HG03520 (cell line): ENCODE results near the gene PCYT2.
"Not testable (repeated sequence)": the region's sequence is repeated elsewhere in the genome, so short reads cannot be mapped to it uniquely, and the experiment has no call there.

Experiments used
- ATAC-seq: cut with Tn5 transposase; IDR thresholded peaks from one replicate; pipeline ENCODE4 v1.9.1; 2021; ENCODE audit warnings: mild to moderate bottlenecking, moderate library complexity; ENCODE audit not compliant: unreplicated experiment

The PCYT2 gene

GRCh38 chr17:81911277-81911961, at the start of gene PCYT2:
Gene PCYT2, minus strand, starts transcription at chr17:81911399. Its CDS starts 44 bp downstream, at chr17:81911355.
- ATAC-seq: peak; percentile 71

- ATAC-seq: no peak
Observed at GRCh38 chr17:81960130-81960958, 49.1 kb upstream of the PCYT2 start.

GRCh38 chr17:81959362-81960129, 48.3 kb upstream of the PCYT2 start:
- no peak for ATAC-seq

GRCh38 chr17:81958633-81959342, 47.6 kb upstream of the PCYT2 start:
- no peak for ATAC-seq

- no peak for ATAC-seq
Observed at GRCh38 chr17:81957691-81958432, 46.7 kb upstream of the PCYT2 start.

- no peak for ATAC-seq
Observed at GRCh38 chr17:81956607-81957589, 45.7 kb upstream of the PCYT2 start.

- ATAC-seq: no peak
Observed at GRCh38 chr17:81955756-81956544, 44.8 kb upstream of the PCYT2 start.

- no peak for ATAC-seq
Observed at GRCh38 chr17:81955058-81955681, 44.0 kb upstream of the PCYT2 start.

GRCh38 chr17:81954131-81955057, 43.2 kb upstream of the PCYT2 start:
- ATAC-seq: no peak

- ATAC-seq: not testable (repeated sequence)
Observed at GRCh38 chr17:81953443-81953842, 42.2 kb upstream of the PCYT2 start.

- ATAC-seq: no peak
Observed at GRCh38 chr17:81952792-81953228, 41.6 kb upstream of the PCYT2 start.

- no peak for ATAC-seq
Observed at GRCh38 chr17:81951785-81952684, 40.8 kb upstream of the PCYT2 start.

GRCh38 chr17:81950501-81950900, 39.3 kb upstream of the PCYT2 start:
- ATAC-seq: no peak

- ATAC-seq: no peak
Observed at GRCh38 chr17:81948635-81949378, 37.6 kb upstream of the PCYT2 start.

- no peak for ATAC-seq
Observed at GRCh38 chr17:81947189-81947588, 36.0 kb upstream of the PCYT2 start, which contains the start of gene MYADML2. Gene MYADML2, minus strand, starts transcription at chr17:81947233. Its CDS starts 5,492 bp downstream, at chr17:81941741.
